DND-41 (cell line): ENCODE measurements around the gene GC.

Source experiments
- EZH2 ChIP-seq: IDR thresholded peaks from 3 replicates; pipeline ENCODE4 v1.6.1; 2012; ENCODE audit warnings: borderline replicate concordance, low read depth, mild to moderate bottlenecking, moderate library complexity, low read length, inconsistent platforms; ENCODE audit not compliant: severe bottlenecking
- TF ChIP-seq, protein P1 (sequence below): IDR thresholded peaks from 2 replicates; pipeline ENCODE4 v1.5.1; 2012; ENCODE audit warnings: borderline replicate concordance, low read length, moderate library complexity, mild to moderate bottlenecking; ENCODE audit not compliant: poor library complexity, severe bottlenecking; ENCODE audit errors: extremely low read depth

- TF ChIP-seq, protein P1, sequence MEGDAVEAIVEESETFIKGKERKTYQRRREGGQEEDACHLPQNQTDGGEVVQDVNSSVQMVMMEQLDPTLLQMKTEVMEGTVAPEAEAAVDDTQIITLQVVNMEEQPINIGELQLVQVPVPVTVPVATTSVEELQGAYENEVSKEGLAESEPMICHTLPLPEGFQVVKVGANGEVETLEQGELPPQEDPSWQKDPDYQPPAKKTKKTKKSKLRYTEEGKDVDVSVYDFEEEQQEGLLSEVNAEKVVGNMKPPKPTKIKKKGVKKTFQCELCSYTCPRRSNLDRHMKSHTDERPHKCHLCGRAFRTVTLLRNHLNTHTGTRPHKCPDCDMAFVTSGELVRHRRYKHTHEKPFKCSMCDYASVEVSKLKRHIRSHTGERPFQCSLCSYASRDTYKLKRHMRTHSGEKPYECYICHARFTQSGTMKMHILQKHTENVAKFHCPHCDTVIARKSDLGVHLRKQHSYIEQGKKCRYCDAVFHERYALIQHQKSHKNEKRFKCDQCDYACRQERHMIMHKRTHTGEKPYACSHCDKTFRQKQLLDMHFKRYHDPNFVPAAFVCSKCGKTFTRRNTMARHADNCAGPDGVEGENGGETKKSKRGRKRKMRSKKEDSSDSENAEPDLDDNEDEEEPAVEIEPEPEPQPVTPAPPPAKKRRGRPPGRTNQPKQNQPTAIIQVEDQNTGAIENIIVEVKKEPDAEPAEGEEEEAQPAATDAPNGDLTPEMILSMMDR, result no peak
- TF ChIP-seq EZH2, result no peak
These were observed 2.1 kb upstream of the GC start for GRCh38 chr4:71785959-71786358.
